Loucy (cell line): Measurements from ENCODE around the gene KRTAP6-2.

Experiments
- H2AFZ ChIP-seq: fragments of 200-600 bp; sonication (generic); 2 replicates; pipeline ENCODE4 v1.6.0; 2016; ENCODE audit warnings: antibody characterized with exemption, mild to moderate bottlenecking, low read length, moderate library complexity
- H3F3A ChIP-seq: fragments of 200-600 bp; 2 replicates; pipeline ENCODE4 v1.6.0; 2016; ENCODE audit warnings: antibody characterized with exemption, low read depth, mild to moderate bottlenecking
- H3K27me3 ChIP-seq: fragments of 200-600 bp; sonication (generic); 2 replicates; pipeline ENCODE4 v1.6.1; 2014; ENCODE audit warnings: low read length, mild to moderate bottlenecking; ENCODE audit not compliant: insufficient read depth, poor library complexity, severe bottlenecking
- H3K36me3 ChIP-seq: fragments of 200-600 bp; sonication (generic); 2 replicates; pipeline ENCODE4 v1.6.1; 2016; ENCODE audit warnings: low read length; ENCODE audit not compliant: insufficient read depth
- H3K4me1 ChIP-seq: fragments of 200-600 bp; sonication (generic); 2 replicates; pipeline ENCODE4 v1.5.1; 2014; ENCODE audit warnings: low read length, mild to moderate bottlenecking; ENCODE audit not compliant: insufficient read depth, poor library complexity, severe bottlenecking
- H3K4me2 ChIP-seq: fragments of 200-600 bp; sonication (generic); 2 replicates; pipeline ENCODE4 v1.6.0; 2014; ENCODE audit warnings: antibody characterized with exemption, low read length, low read depth, mild to moderate bottlenecking; ENCODE audit not compliant: poor library complexity, severe bottlenecking
- H3K4me3 ChIP-seq: fragments of 200-600 bp; sonication (generic); 2 replicates; pipeline ENCODE4 v1.5.1; 2014; ENCODE audit warnings: low read length, mild to moderate bottlenecking, mixed read lengths; ENCODE audit not compliant: poor library complexity, severe bottlenecking
- H3K79me2 ChIP-seq: fragments of 200-600 bp; sonication (generic); 2 replicates; pipeline ENCODE4 v1.6.1; 2014; ENCODE audit warnings: low read length; ENCODE audit not compliant: insufficient read depth
- H3K9ac ChIP-seq: fragments of 200-600 bp; sonication (generic); 2 replicates; pipeline ENCODE4 v1.6.0; 2014; ENCODE audit warnings: mild to moderate bottlenecking, low read depth, low read length, moderate library complexity; ENCODE audit not compliant: poor library complexity, severe bottlenecking
- H3K9me2 ChIP-seq: fragments of 200-600 bp; sonication (generic); replicated peaks from 2 replicates; pipeline ENCODE4 v1.6.1; 2016; ENCODE audit warnings: low read depth, low read length, mixed read lengths
- H3K9me3 ChIP-seq: fragments of 200-600 bp; sonication (generic); 2 replicates; pipeline ENCODE4 v1.6.1; 2014; ENCODE audit warnings: mild to moderate bottlenecking, antibody characterized with exemption, low read length, low read depth; ENCODE audit not compliant: insufficient read depth
- H4K20me1 ChIP-seq: fragments of 200-600 bp; sonication (generic); 2 replicates; pipeline ENCODE4 v1.6.0; 2014; ENCODE audit warnings: antibody characterized with exemption, low read length, mild to moderate bottlenecking; ENCODE audit not compliant: insufficient read depth, poor library complexity, severe bottlenecking
- CTCF ChIP-seq: fragments of 200-600 bp; sonication (generic); conservative IDR thresholded peaks from 2 replicates; pipeline ENCODE4 v1.5.1; 2014; ENCODE audit warnings: mild to moderate bottlenecking, antibody characterized with exemption, low read length
- EZH2phosphoT487 ChIP-seq: fragments of 200-600 bp; IDR thresholded peaks from 2 replicates; pipeline ENCODE4 v1.6.1; 2018; ENCODE audit warnings: antibody characterized with exemption, mild to moderate bottlenecking, moderate library complexity, borderline replicate concordance

The KRTAP6-2 gene

DNA sequence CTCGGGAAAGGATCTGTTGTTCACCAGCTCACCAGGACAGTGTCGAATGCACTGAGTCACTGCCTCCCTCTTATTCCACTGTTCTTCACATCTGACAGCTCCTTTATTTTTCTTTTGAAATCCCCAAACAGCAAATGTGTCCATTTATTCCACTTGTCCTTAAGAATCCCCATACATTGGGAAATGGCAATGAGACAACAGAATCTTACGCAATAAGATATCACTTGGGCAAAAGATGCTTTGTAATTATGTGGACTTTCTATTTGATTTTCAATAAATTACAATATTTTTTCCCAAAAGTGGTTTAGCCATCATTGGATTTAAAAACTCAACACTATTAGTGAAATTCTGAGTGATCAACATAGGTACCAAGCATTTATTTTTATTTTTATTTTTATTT lies 40.0 kb upstream of the KRTAP6-2 start:
- H3F3A ChIP-seq: no peaks in the 10 kb centered on the region
- H2AFZ ChIP-seq: no peak overlapping the region
- TF ChIP-seq CTCF (no peak), EZH2phosphoT487 (no peak)
- H3K9me2 ChIP-seq: no peaks in the 10 kb centered on the region
- H3K27me3 ChIP-seq: no peaks in the 10 kb centered on the region
- no peaks in the 10 kb centered on the region for H4K20me1 ChIP-seq
- H3K4me3 ChIP-seq: no peak overlapping the region
- no peak overlapping the region for H3K9ac ChIP-seq
- no peaks in the 10 kb centered on the region for H3K36me3 ChIP-seq
- H3K79me2 ChIP-seq: no peaks in the 10 kb centered on the region
- H3K4me2 ChIP-seq: no peak overlapping the region
- no peaks in the 10 kb centered on the region for H3K9me3 ChIP-seq
- H3K4me1 ChIP-seq: no peaks in the 10 kb centered on the region

DNA sequence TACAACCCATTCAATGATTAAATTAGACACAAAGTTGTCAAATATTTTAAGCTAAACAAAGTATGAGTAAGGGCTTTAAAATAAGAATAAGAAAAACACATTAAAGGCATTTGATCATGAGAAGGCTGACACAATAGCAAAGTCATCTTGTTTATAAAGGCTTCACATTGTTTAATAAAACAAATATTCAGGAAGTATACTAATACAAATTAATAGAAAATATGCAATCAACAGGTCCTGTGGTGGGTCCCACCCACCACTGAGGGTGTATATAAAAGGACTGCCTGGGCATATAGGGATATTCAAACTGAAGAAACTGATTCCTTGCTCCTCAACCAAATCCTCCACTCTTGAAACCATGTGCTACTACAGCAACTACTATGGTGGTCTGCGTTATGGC lies 36.2 kb upstream of the KRTAP6-2 start, which contains the start of gene KRTAP20-2:
Gene KRTAP20-2, plus strand, starts transcription at position 301 of the 400 bp plus-strand sequence. Its CDS starts 58 bp downstream, at position 359.
- Histone ChIP-seq H3K9ac (no peak within 1 kb of the TSS), H4K20me1 (no peaks in the 10 kb centered on the region), H3K27me3 (no peaks in the 10 kb centered on the region), H3K4me1 (no peaks in the 10 kb centered on the region), H3K9me3 (no peaks in the 10 kb centered on the region), H3K4me2 (no peak within 1 kb of the TSS), H3K79me2 (no peaks in the 10 kb centered on the region), H3K4me3 (no peak within 1 kb of the TSS), H3K36me3 (no peaks in the 10 kb centered on the region), H2AFZ (no peak within 1 kb of the TSS), H3F3A (no peaks in the 10 kb centered on the region), H3K9me2 (no peaks in the 10 kb centered on the region)
- TF ChIP-seq CTCF: no peak
- no peak for TF ChIP-seq EZH2phosphoT487

GRCh38 chr21:30629200-30629599 lies 30.5 kb upstream of the KRTAP6-2 start:
- Histone ChIP-seq H3K36me3 (no peaks in the 10 kb centered on the region), H3K27me3 (no peaks in the 10 kb centered on the region), H3K4me2 (no peak overlapping the region), H4K20me1 (no peaks in the 10 kb centered on the region), H3K4me3 (no peak overlapping the region), H3K9ac (no peak overlapping the region), H3F3A (no peaks in the 10 kb centered on the region), H3K9me3 (peaks cover 8% of the 10 kb centered on the region; the same call in 1 of the 2 replicates), H3K9me2 (no peaks in the 10 kb centered on the region), H3K4me1 (no peaks in the 10 kb centered on the region), H2AFZ (no peak overlapping the region), H3K79me2 (no peaks in the 10 kb centered on the region)
- TF ChIP-seq EZH2phosphoT487: no peak
- no peak for TF ChIP-seq CTCF
